HepG2 (cell line): ENCODE measurements around the gene BMPR1B. TPM values are rescaled to one million over a fixed set of nuclear protein-coding genes. Genes with fewer than 3 reads are reported as not detected.

Source experiments
- ATAC-seq: fragments of 200-7000 bp; cut with Tn5 transposase; 3 replicates; pipeline ENCODE4 v1.9.1; 2020; ENCODE audit warnings: mild to moderate bottlenecking, moderate library complexity
- BruUV-seq: library from RNA; stranded (reverse); fragments of 400-500 nt; replicated peaks from 2 replicates; lab custom pipeline; 2021; lab: Mats Ljungman, UMichigan
- CTCF ChIA-PET: fragments of 300-600 bp; formaldehyde crosslinking; extraction: SDS; loops from one replicate; lab custom pipeline; 2021; ENCODE audit warnings: low total read pairs, inconsistent platforms, low intra/inter-chr PET ratio; lab: Yijun Ruan, JAX
- POLR2A ChIA-PET: fragments of 350-600 bp; sonication (Branson Sonifier 250); formaldehyde crosslinking; loops from one replicate; lab custom pipeline; 2020; ENCODE audit warnings: antibody characterized with exemption, inconsistent platforms; lab: Yijun Ruan, JAX
- DNase-seq: peaks from one replicate; pipeline ENCODE4 v3.0.0-alpha.2; 2015; ENCODE audit warnings: low spot score
- FAIRE-seq: peaks from 3 replicates; lab custom pipeline; 2011; peaks lifted over from hg19 to GRCh38; lab: Jason Lieb, UNC
- H2AFZ ChIP-seq: one replicate; pipeline ENCODE4 v1.6.1; 2011; ENCODE audit warnings: low read length, inconsistent platforms
- H3K27ac ChIP-seq: fragments of 300-600 bp; 3 replicates; pipeline ENCODE4 v1.8.0; 2011; ENCODE audit warnings: mixed run types, mild to moderate bottlenecking, mixed read lengths, low read length, inconsistent platforms; ENCODE audit not compliant: insufficient read depth; ENCODE audit errors: extremely low read length
- H3K27me3 ChIP-seq, 2 experiments: fragments of 200-600 bp in 1 of 2; 2 replicates in 1 of 2; 3 replicates in 1 of 2; pipeline versions ENCODE4 v1.6.0 to v1.8.0; 2011; ENCODE audit warnings: low read length in 2 of 2, mild to moderate bottlenecking in 2 of 2, moderate library complexity in 2 of 2, inconsistent platforms in 1 of 2; ENCODE audit not compliant: insufficient read depth in 2 of 2, control insufficient read depth in 1 of 2
- H3K36me3 ChIP-seq, 2 experiments: fragments of 200-600 bp in 1 of 2; replicated peaks in 1 of 2; 2 replicates in 1 of 2; 3 replicates in 1 of 2; pipeline versions ENCODE4 v1.5.1 to v1.8.0; 2011; ENCODE audit warnings: low read length in 2 of 2, inconsistent platforms in 1 of 2; ENCODE audit not compliant: insufficient read depth in 2 of 2, control insufficient read depth in 1 of 2
- H3K4me1 ChIP-seq: 2 replicates; pipeline ENCODE4 v1.5.1; 2012; ENCODE audit warnings: low read length, inconsistent platforms; ENCODE audit not compliant: insufficient read depth
- H3K4me2 ChIP-seq: 2 replicates; pipeline ENCODE4 v1.6.0; 2011; ENCODE audit warnings: low read depth, low read length, inconsistent platforms
- H3K4me3 ChIP-seq, 3 experiments: fragments of 200-600 bp in 1 of 3; sonication (generic), shearing (Covaris generic) in 1 of 3; replicated peaks in 1 of 3; 2 replicates each; pipeline ENCODE4 v1.5.1; 2011 to 2016; ENCODE audit warnings: low read length in 3 of 3, inconsistent platforms in 2 of 3, low read depth in 2 of 3, mild to moderate bottlenecking in 2 of 3, control low read depth in 1 of 3, mixed read lengths in 1 of 3; ENCODE audit not compliant: insufficient read depth in 1 of 3
- H3K79me2 ChIP-seq: one replicate; pipeline ENCODE4 v1.6.1; 2011; ENCODE audit warnings: low read length, inconsistent platforms; ENCODE audit not compliant: insufficient read depth
- H3K9ac ChIP-seq: 2 replicates; pipeline ENCODE4 v1.6.0; 2011; ENCODE audit warnings: mild to moderate bottlenecking, low read depth, low read length, inconsistent platforms; ENCODE audit not compliant: insufficient read depth
- H3K9me3 ChIP-seq: 2 replicates; pipeline ENCODE4 v1.5.1; 2012; ENCODE audit warnings: mild to moderate bottlenecking, low read length
- H4K20me1 ChIP-seq: 2 replicates; pipeline ENCODE4 v1.6.0; 2011; ENCODE audit warnings: inconsistent platforms, mild to moderate bottlenecking, low read length, moderate library complexity; ENCODE audit not compliant: insufficient read depth
- CCAR2 ChIP-seq: fragments of 200-400 bp; formaldehyde crosslinking; optimal IDR thresholded peaks from 2 replicates; pipeline ENCODE3; 2018; ENCODE audit warnings: low read depth, mild to moderate bottlenecking, low read length, moderate library complexity
- CCDC6 ChIP-seq: sonication (generic); formaldehyde crosslinking; IDR thresholded peaks from 2 replicates; pipeline ENCODE4 v1.8.1; 2022; ENCODE audit warnings: mild to moderate bottlenecking, missing genetic modification reagents, moderate library complexity
- CENPX ChIP-seq: sonication (generic); formaldehyde crosslinking; IDR thresholded peaks from 2 replicates; pipeline ENCODE4 v1.9.0; 2021; ENCODE audit warnings: mild to moderate bottlenecking, missing genetic modification reagents, moderate library complexity
- FOXA3 ChIP-seq: IDR thresholded peaks from 2 replicates; pipeline ENCODE4 v1.6.1; 2016; ENCODE audit warnings: missing genetic modification reagents, missing compliant biosample characterization
- NCOR1 ChIP-seq: fragments of 200-600 bp; sonication (generic); IDR thresholded peaks from 2 replicates; pipeline ENCODE4 v1.7.0; 2017; ENCODE audit warnings: antibody characterized with exemption, low read length, borderline replicate concordance
- SP140L ChIP-seq: sonication (generic); formaldehyde crosslinking; IDR thresholded peaks from 2 replicates; pipeline ENCODE4 v1.4.0; 2020; ENCODE audit warnings: missing genetic modification reagents, borderline replicate concordance
- ZFX ChIP-seq: sonication (generic); formaldehyde crosslinking; IDR thresholded peaks from 2 replicates; pipeline ENCODE4 v1.4.0; 2020; ENCODE audit warnings: mild to moderate bottlenecking, low read depth, missing genetic modification reagents, moderate library complexity
- ZNF224 ChIP-seq: sonication (generic); formaldehyde crosslinking; IDR thresholded peaks from 2 replicates; pipeline ENCODE4 v1.5.0; 2020; ENCODE audit warnings: mild to moderate bottlenecking, missing genetic modification reagents
- ZNF609 ChIP-seq: sonication (generic); formaldehyde crosslinking; IDR thresholded peaks from 2 replicates; pipeline ENCODE4 v1.4.0; 2020; ENCODE audit warnings: mild to moderate bottlenecking, missing genetic modification reagents, borderline replicate concordance
- ZSCAN9 ChIP-seq: IDR thresholded peaks from 2 replicates; pipeline ENCODE4 v1.6.1; 2016; ENCODE audit warnings: borderline replicate concordance
- WGBS: methylation state at CpG from one replicate; pipeline ENCODE4 v1.1.6; 2017; ENCODE audit warnings: low lambda C conversion rate; 5-methylcytosine and 5-hydroxymethylcytosine counted together
- in situ Hi-C: cut with HindIII; loops from 2 replicates; pipeline ENCODE4 v1.10.0; 2017; ENCODE audit warnings: low pct_unique_long_range_greater_than_20kb; ENCODE audit not compliant: extremely low pct_ligation_motif_present
- intact Hi-C: fragments of 100-400 bp; cut with micrococcal nuclease; formaldehyde crosslinking; loops from one replicate; pipeline ENCODE4 v1.10.0; 2022; ENCODE audit not compliant: unreplicated experiment
- polyA plus RNA-seq, 8 experiments: library from polyadenylated mRNA; depleted of rRNA in 3 of 8; stranded (reverse) in 7 of 8; unstranded in 1 of 8; fragments of >200 nt; fragmentation: Illumina TruSeq in 4 of 8; extraction: Trizol in 4 of 8; gene quantifications; 2 replicates each; pipeline versions ENCODE4 v1.2.1 to v1.2.3, GENCODE V29; 2011 to 2016; ENCODE audit warnings: low read depth in 4 of 8, missing spikeins in 1 of 8, mixed read lengths in 1 of 8; ENCODE audit not compliant: insufficient read depth in 1 of 8
- total RNA-seq, 5 experiments: library from RNA; depleted of rRNA; stranded (reverse); fragments of >200 nt; fragmentation: Illumina TruSeq; extraction: Trizol; gene quantifications; 2 replicates each; pipeline ENCODE4 v1.2.3, GENCODE V29; 2016; ENCODE audit warnings: low read depth in 1 of 5

BMPR1B gene
- total and polyA plus RNA-seq, 2 of the 13 experiments (the other 11 are each of a cell fraction or from before 2014, with no cell fraction given), result 0.07 TPM; not detected in 1

GRCh38 chr4:94897023-94897422 lies 139.3 kb downstream of the BMPR1B start (continued):
- TF ChIP-seq ZNF609, result no peak
- TF ChIP-seq CCAR2, result no peak
- TF ChIP-seq SP140L (CRISPR knock-in tag), result no peak
- no peak for TF ChIP-seq ZNF224 (CRISPR knock-in tag)

- FAIRE-seq, result no peak
- H2AFZ ChIP-seq, result no peak overlapping the region
- no peak for DNase-seq
- no peaks in the 10 kb centered on the region for H3K79me2 ChIP-seq
- CTCF ChIA-PET, result no interaction called here
- H3K36me3 ChIP-seq, result no peaks in the 10 kb centered on the region
- no peak for TF ChIP-seq NCOR1
- TF ChIP-seq FOXA3 (CRISPR knock-in tag), result no peak
- no peak for TF ChIP-seq CCDC6 (CRISPR knock-in tag)
- TF ChIP-seq CENPX (CRISPR knock-in tag), result no peak
- no peak for TF ChIP-seq ZSCAN9 (CRISPR knock-in tag)
- TF ChIP-seq ZFX (CRISPR knock-in tag), result no peak
- TF ChIP-seq, all 625 proteins: peak for 0
- WGBS, result 0% methylated on average over 3 of the region's 3 CpGs
- in situ Hi-C loops (no loop called here), intact Hi-C loops (no loop called here)
- Histone ChIP-seq H3K4me3 (no peak overlapping the region), H4K20me1 (no peaks in the 10 kb centered on the region), H3K27ac (no peak overlapping the region), H3K9ac (no peak overlapping the region), H3K4me2 (no peak overlapping the region), H3K9me3 (no peaks in the 10 kb centered on the region), H3K27me3 (no peaks in the 10 kb centered on the region), H3K4me1 (no peaks in the 10 kb centered on the region)
- no peak for ATAC-seq
- no TSS peak for BruUV-seq
- POLR2A ChIA-PET, result no interaction called here
Measured at GRCh38 chr4:94905511-94905910, 147.8 kb downstream of the BMPR1B start.
